Mammary epithelial cell (primary cell): ENCODE results near the gene LVRN.

ENCODE experiments used
- CTCF ChIP-seq, 2 donors: IDR thresholded peaks in 1 of 2; conservative IDR thresholded peaks in 1 of 2; 2 replicates each; pipeline ENCODE4 v1.5.1; 2011 to 2012; ENCODE audit warnings: inconsistent platforms in 2 of 2, low read length in 2 of 2, mild to moderate bottlenecking in 2 of 2, control low read depth in 1 of 2, low read depth in 1 of 2; ENCODE audit not compliant: insufficient read depth in 1 of 2; ENCODE audit errors: extremely low read depth in 1 of 2
- EZH2 ChIP-seq: IDR thresholded peaks from 2 replicates; pipeline ENCODE4 v1.6.1; 2012; ENCODE audit warnings: low read length, inconsistent platforms, borderline replicate concordance

GRCh38 chr5:116058346-116058936 is 96.2 kb downstream of the LVRN start:
- no peak for TF ChIP-seq CTCF (conservative IDR thresholded peaks at IDR 0.05 in 1 of 2, IDR thresholded peaks at IDR 0.05 in 1 of 2; ENCODE audit: extremely low read depth in 1 of 2, insufficient read depth in 1 of 2, low read depth in 1 of 2, low read length in 2 of 2)
- no peak for TF ChIP-seq EZH2
